ENCODE data around the gene PMM1.

The PMM1 gene

DNA sequence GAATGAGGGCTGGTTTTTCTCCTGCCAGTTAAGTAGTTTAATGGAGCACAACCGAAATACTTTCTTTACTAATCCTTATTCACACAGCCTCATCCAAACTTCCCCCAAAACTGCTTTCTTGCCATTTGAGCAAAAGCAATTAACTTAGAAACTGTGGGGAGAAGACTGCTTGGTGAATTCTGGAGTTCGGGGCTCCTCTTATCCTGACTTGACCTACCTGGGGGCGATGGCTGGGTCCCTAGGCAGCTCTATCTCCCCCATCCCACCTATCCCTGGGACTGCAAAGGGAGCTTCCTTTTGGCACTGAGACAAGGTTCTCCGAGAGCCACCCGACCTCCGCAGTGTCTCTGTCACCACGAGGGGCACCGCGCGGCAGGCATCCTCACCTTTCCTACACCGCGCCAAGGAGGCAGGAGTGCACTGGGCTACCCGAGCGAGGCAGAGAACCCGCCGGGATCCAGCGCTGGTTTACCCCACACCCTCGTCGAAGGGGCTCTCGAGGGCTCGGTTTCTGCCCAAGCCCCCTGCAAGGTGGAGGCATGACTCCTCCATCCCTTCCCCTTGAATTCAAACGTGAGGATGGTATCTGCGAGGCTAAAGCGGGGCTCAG, 30.4 kb upstream of the PMM1 start:
- TF ChIP-seq CTCF (IDR thresholded peaks at IDR 0.05; ENCODE audit: insufficient read depth, low read length, poor library complexity, severe bottlenecking) (no peak), EZH2phosphoT487 (conservative IDR thresholded peaks at IDR 0.05; ENCODE audit: low read length) (no peak)
- Histone ChIP-seq H3F3A (ENCODE audit: insufficient read depth) (no peaks in the 10 kb centered on the region), H3K9me2 (replicated peaks; ENCODE audit: insufficient read depth, low read length) (no peaks in the 10 kb centered on the region), H4K20me1 (ENCODE audit: low read depth, low read length) (no peaks in the 10 kb centered on the region; the same call in 1 of the 2 replicates), H3K27ac (ENCODE audit: low read depth, low read length) (peak overlapping the region; percentile 53), H3K4me2 (ENCODE audit: low read depth, low read length, poor library complexity, severe bottlenecking) (peak overlapping the region; percentile 93), H3K79me2 (ENCODE audit: insufficient read depth, low read length) (peaks cover 90% of the 10 kb centered on the region), H2AFZ (ENCODE audit: low read depth, low read length, severe bottlenecking) (peak overlapping the region; percentile 22), H3K9ac (ENCODE audit: low read length) (peak overlapping the region; percentile 94), H3K36me3 (ENCODE audit: low read length) (0 out of 2 replicates have a peak, but pooled peaks cover 1% of the 10 kb centered on the region), H3K9me3 (ENCODE audit: insufficient read depth, low read length) (no peaks in the 10 kb centered on the region), H3K4me3 (ENCODE audit: insufficient read depth, low read length, poor library complexity, severe bottlenecking) (peak overlapping the region; percentile 84), H3K27me3 (ENCODE audit: low read length) (no peaks in the 10 kb centered on the region)

DNA sequence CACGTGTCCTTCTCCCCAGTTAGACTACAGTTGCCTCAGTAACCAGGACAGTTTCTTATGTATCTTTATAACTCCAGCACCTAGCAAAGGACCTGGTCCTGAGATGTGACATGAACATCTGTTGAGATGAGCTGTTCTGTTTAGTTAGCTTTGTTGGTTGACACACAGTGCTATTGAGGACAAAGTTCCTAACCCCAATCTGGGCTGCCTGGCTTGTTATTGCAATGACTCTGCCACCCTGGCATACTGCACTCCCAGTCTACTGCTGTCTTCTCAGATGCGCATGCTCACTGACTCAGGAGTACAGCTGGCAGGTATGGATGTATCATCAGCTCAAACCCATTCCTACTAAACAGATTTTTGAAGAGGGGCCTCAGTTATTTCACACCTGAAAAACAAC, 23.8 kb upstream of the PMM1 start:
- no peak overlapping the region for H3K9ac ChIP-seq (ENCODE audit: low read length)
- no peaks in the 10 kb centered on the region; the same call in 1 of the 2 replicates for H4K20me1 ChIP-seq (ENCODE audit: low read depth, low read length)
- no peaks in the 10 kb centered on the region for H3K9me3 ChIP-seq (ENCODE audit: insufficient read depth, low read length)
- no peak overlapping the region for H3K4me2 ChIP-seq (ENCODE audit: low read depth, low read length, poor library complexity, severe bottlenecking)
- no peak overlapping the region for H2AFZ ChIP-seq (ENCODE audit: low read depth, low read length, severe bottlenecking)
- H3K27me3 ChIP-seq (ENCODE audit: low read length): no peaks in the 10 kb centered on the region
- peaks cover 54% of the 10 kb centered on the region for H3K79me2 ChIP-seq (ENCODE audit: insufficient read depth, low read length)
- H3K27ac ChIP-seq (ENCODE audit: low read depth, low read length): no peak overlapping the region
- H3F3A ChIP-seq (ENCODE audit: insufficient read depth): no peaks in the 10 kb centered on the region
- H3K9me2 ChIP-seq (replicated peaks; ENCODE audit: insufficient read depth, low read length): no peaks in the 10 kb centered on the region
- no peaks in the 10 kb centered on the region for H3K36me3 ChIP-seq (ENCODE audit: low read length)
- no peak for TF ChIP-seq CTCF (IDR thresholded peaks at IDR 0.05; ENCODE audit: insufficient read depth, low read length, poor library complexity, severe bottlenecking)
- TF ChIP-seq EZH2phosphoT487 (conservative IDR thresholded peaks at IDR 0.05; ENCODE audit: low read length): no peak
- no peak overlapping the region for H3K4me3 ChIP-seq (ENCODE audit: insufficient read depth, low read length, poor library complexity, severe bottlenecking)

DNA sequence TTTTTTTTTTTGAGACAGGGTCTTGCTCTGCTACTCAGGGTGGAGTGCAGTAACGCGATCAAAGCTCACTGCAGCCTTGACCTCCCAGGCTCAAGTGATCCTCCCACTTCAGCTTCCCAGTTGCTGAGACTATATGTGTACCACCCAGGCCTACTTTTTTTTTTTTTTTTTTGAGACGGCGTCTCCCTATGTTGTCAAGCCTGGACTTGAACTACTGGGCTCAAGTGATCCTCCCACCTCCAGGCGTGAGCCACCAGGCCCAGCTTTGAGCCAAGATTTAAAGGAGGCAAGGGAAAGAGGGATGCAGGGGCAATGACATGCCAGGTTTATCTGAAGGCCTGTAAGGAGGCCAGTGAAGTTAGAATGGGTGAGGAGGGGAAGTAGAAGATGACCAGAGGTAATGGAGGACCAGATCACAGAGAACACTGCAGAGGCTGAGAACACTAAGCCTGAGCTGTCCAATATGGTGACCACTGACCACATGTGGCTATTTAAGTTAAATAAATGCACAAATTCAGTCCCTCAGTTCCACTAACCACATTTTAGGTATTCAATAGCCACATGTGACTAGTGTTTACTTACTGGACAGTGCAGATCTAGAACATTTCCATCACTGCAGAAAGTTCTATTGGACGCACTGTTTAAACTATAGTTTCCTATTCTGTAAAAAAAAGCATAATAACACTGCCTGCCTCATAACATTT, 23.1 kb upstream of the PMM1 start:
- H3K9me3 ChIP-seq (ENCODE audit: insufficient read depth, low read length): no peaks in the 10 kb centered on the region

More for the DNA sequence above, 23.1 kb upstream of the PMM1 start:
- no peaks in the 10 kb centered on the region for H3K9me2 ChIP-seq (replicated peaks; ENCODE audit: insufficient read depth, low read length)
- H3K4me2 ChIP-seq (ENCODE audit: low read depth, low read length, poor library complexity, severe bottlenecking): no peak overlapping the region
- no peak for TF ChIP-seq CTCF (IDR thresholded peaks at IDR 0.05; ENCODE audit: insufficient read depth, low read length, poor library complexity, severe bottlenecking)
- TF ChIP-seq EZH2phosphoT487 (conservative IDR thresholded peaks at IDR 0.05; ENCODE audit: low read length): no peak
- no peak overlapping the region for H2AFZ ChIP-seq (ENCODE audit: low read depth, low read length, severe bottlenecking)
- peaks cover 47% of the 10 kb centered on the region for H3K79me2 ChIP-seq (ENCODE audit: insufficient read depth, low read length)
- no peak overlapping the region for H3K9ac ChIP-seq (ENCODE audit: low read length)
- no peaks in the 10 kb centered on the region; the same call in 1 of the 2 replicates for H4K20me1 ChIP-seq (ENCODE audit: low read depth, low read length)
- no peak overlapping the region for H3K27ac ChIP-seq (ENCODE audit: low read depth, low read length)
- H3K36me3 ChIP-seq (ENCODE audit: low read length): no peaks in the 10 kb centered on the region
- no peak overlapping the region for H3K4me3 ChIP-seq (ENCODE audit: insufficient read depth, low read length, poor library complexity, severe bottlenecking)
- H3K27me3 ChIP-seq (ENCODE audit: low read length): no peaks in the 10 kb centered on the region
- no peaks in the 10 kb centered on the region for H3F3A ChIP-seq (ENCODE audit: insufficient read depth)

Measured in SU-DHL-6 (cell line).